GM21381 (cell line): ENCODE data around the gene NXNL1.

Experiments used
- ATAC-seq: cut with Tn5 transposase; IDR thresholded peaks from one replicate; pipeline ENCODE4 v1.9.1; 2021; ENCODE audit warnings: mild to moderate bottlenecking, moderate library complexity; ENCODE audit not compliant: unreplicated experiment

NXNL1 gene

GRCh38 chr19:17423429-17424208 lies 37.1 kb downstream of the NXNL1 start:
- ATAC-seq, result no peak

GRCh38 chr19:17421942-17422341 lies 38.8 kb downstream of the NXNL1 start:
- no peak for ATAC-seq

- ATAC-seq, result peak; percentile 22
Measured at GRCh38 chr19:17420475-17420924, 40.2 kb downstream of the NXNL1 start.

- peak; percentile 88 for ATAC-seq
Measured at GRCh38 chr19:17419621-17420474, 40.9 kb downstream of the NXNL1 start, which contains the start of gene MVB12A. TSS of gene MVB12A (plus strand) at chr19:17420047. CDS start at chr19:17420136, 89 bp downstream.

- no peak for ATAC-seq
Measured at GRCh38 chr19:17419154-17419620, 41.5 kb downstream of the NXNL1 start.

GRCh38 chr19:17418710-17419109 lies 42.0 kb downstream of the NXNL1 start:
- no peak for ATAC-seq

- no peak for ATAC-seq
Measured at GRCh38 chr19:17415121-17415520, 45.6 kb downstream of the NXNL1 start.

GRCh38 chr19:17414097-17414496 lies 46.6 kb downstream of the NXNL1 start:
- ATAC-seq, result no peak

GRCh38 chr19:17411801-17412200 lies 48.9 kb downstream of the NXNL1 start:
- no peak for ATAC-seq

- ATAC-seq, result no peak
Measured at GRCh38 chr19:17409990-17410389, 50.7 kb downstream of the NXNL1 start.

GRCh38 chr19:17406887-17407196 lies 53.9 kb downstream of the NXNL1 start:
- no peak for ATAC-seq

GRCh38 chr19:17406046-17406886 lies 54.5 kb downstream of the NXNL1 start:
- peak; percentile 13 for ATAC-seq
